ENCODE results near the gene HARS2. TPM values are rescaled to one million over a fixed set of nuclear protein-coding genes. Genes with fewer than 3 reads are reported as not detected.

Gene HARS2
- total RNA-seq, 1 experiment from 2014 or later, result 20.5 TPM

- Histone ChIP-seq H3K23ac (ENCODE audit: insufficient read length, low read depth, low read length) (no peak overlapping the region), H2BK15ac (ENCODE audit: low read depth, low read length) (no peak overlapping the region), H3T11ph (ENCODE audit: low read length) (no peak overlapping the region), H4K91ac (ENCODE audit: insufficient read length, low read depth, low read length) (no peak overlapping the region), H3K23me2 (ENCODE audit: insufficient read length, low read depth, low read length, poor library complexity, severe bottlenecking) (no peaks in the 10 kb centered on the region), H3K56ac (ENCODE audit: insufficient read length, low read depth, low read length) (no peak overlapping the region), H3K18ac (ENCODE audit: insufficient read length, low read depth, low read length) (no peak overlapping the region), H4K20me1 (ENCODE audit: control insufficient read depth, insufficient read depth, insufficient read length) (no peaks in the 10 kb centered on the region), H2AK5ac (ENCODE audit: insufficient read length, low read length) (no peak overlapping the region), H2BK5ac (ENCODE audit: insufficient read length, low read length) (no peak overlapping the region), H2BK20ac (ENCODE audit: low read depth, low read length, poor library complexity, severe bottlenecking) (no peak overlapping the region), H2BK12ac (ENCODE audit: insufficient read length, low read depth, low read length) (no peak overlapping the region), H3K79me2 (ENCODE audit: insufficient read depth, low read length) (no peaks in the 10 kb centered on the region), H3K4me2 (ENCODE audit: insufficient read depth, insufficient read length, low read length) (no peak overlapping the region), H3K9me3 (ENCODE audit: control insufficient read depth, low read depth, low read length) (no peaks in the 10 kb centered on the region), H3K27me3 (ENCODE audit: insufficient read depth, low read length) (no peaks in the 10 kb centered on the region), H4K5ac (ENCODE audit: insufficient read length, low read depth, low read length) (no peak overlapping the region), H3K79me1 (ENCODE audit: insufficient read depth, low read depth, low read length, poor library complexity, severe bottlenecking) (no peaks in the 10 kb centered on the region), H3K4me1 (ENCODE audit: insufficient read depth, low read length) (no peaks in the 10 kb centered on the region), H3K4ac (ENCODE audit: low read depth, low read length) (no peak overlapping the region), H2BK120ac (ENCODE audit: low read depth, low read length, poor library complexity, severe bottlenecking) (no peak overlapping the region), H3K27ac (ENCODE audit: insufficient read length, low read depth, low read length) (no peak overlapping the region), H3K14ac (ENCODE audit: insufficient read depth, low read length) (no peak overlapping the region), H4K8ac (replicated peaks; ENCODE audit: insufficient read length, low read depth, low read length) (no peak overlapping the region), H2AFZ (ENCODE audit: low read length) (no peak overlapping the region), H3K9ac (ENCODE audit: extremely low read depth, insufficient read length, low read length) (no peak overlapping the region)
- H3K4me1 Mint-ChIP-seq, result peaks cover 0 to 6% of the 10 kb centered on the region in 2 experiments; a peak in 1 of 4 replicates
- no peaks in the 10 kb centered on the region for H3K27me3 Mint-ChIP-seq (ENCODE audit: low read depth)
- no peak overlapping the region for H3K4me3 Mint-ChIP-seq
- TF ChIP-seq CTCF (conservative IDR thresholded peaks at IDR 0.05), result no peak
- no peaks in the 10 kb centered on the region for H3K9me3 Mint-ChIP-seq
- no peak overlapping the region for H3K27ac Mint-ChIP-seq
- H3K36me3 Mint-ChIP-seq (ENCODE audit: insufficient read depth in 1 of 3, low read depth in 3 of 3), result peaks cover 28 to 81% (median 55%) of the 10 kb centered on the region in 3 experiments
- DNase-seq, result peak; percentile 69
- no CpG with 5 or more reads among the region's 70 CpGs for WGBS (ENCODE audit: extremely low coverage, insufficient read length, low lambda C conversion rate)
Measured at GRCh38 chr5:140672455-140673186, 18.6 kb upstream of the HARS2 start.

Data from H9 (cell line).